Stimulated activated memory B cell treated with anti-CD40 and anti-IgM and Interleukin-4, amounts not matched to agents 10 μg/mL and 1 μg/mL and 100 μg/mL, for 72 hours (primary cell): ENCODE data around the gene PGAP2.
A peak's percentile ranks its signal among the peaks of the same experiment; 100 is the strongest.
"Not testable (repeated sequence)": the region's sequence is repeated elsewhere in the genome, so short reads cannot be mapped to it uniquely, and the experiment has no call there.

Experiments
- ATAC-seq: fragments of 150-1000 bp; cut with Tn5 transposase; 2 replicates; pipeline ENCODE4 v1.10.0; 2021
- H3K27ac Mint-ChIP-seq: one replicate; pipeline ENCODE4 v1.8.0; 2022; ENCODE audit warnings: mild to moderate bottlenecking, mixed read lengths
- H3K27me3 Mint-ChIP-seq: one replicate; pipeline ENCODE4 v1.8.0; 2022; ENCODE audit warnings: mixed read lengths
- H3K36me3 Mint-ChIP-seq: one replicate; pipeline ENCODE4 v1.8.0; 2022; ENCODE audit warnings: mixed read lengths
- H3K4me1 Mint-ChIP-seq: one replicate; pipeline ENCODE4 v1.8.0; 2022; ENCODE audit warnings: mixed read lengths
- H3K4me3 Mint-ChIP-seq: one replicate; pipeline ENCODE4 v1.8.0; 2022; ENCODE audit warnings: mild to moderate bottlenecking, moderate library complexity, mixed read lengths
- H3K9me3 Mint-ChIP-seq: one replicate; pipeline ENCODE4 v1.8.0; 2022; ENCODE audit warnings: mixed read lengths

PGAP2 gene

DNA sequence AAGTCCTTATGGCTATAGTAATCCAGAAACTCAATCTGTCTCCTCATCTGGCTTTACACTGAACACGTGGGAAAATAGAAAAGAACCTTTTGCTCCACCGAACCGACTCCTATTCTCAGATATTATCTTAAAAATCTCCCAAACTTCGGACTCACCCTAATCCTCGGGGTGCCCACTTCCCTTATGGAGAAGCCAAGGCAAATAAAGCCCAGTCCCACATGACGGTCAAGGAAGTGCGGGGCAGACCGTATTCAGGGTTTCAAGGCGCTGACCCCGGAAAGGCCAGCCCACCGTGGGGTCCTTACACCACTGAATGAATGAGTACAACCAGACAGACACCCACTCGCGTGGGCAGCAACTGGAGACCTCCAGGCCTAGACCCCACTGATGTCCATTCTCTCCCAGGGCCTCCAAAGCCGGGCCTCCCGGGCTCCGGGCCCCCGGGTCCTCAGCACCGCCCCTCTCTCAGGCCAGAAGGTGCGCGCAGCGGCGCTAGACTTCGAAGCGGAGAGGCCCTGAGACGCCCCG lies 11.5 kb upstream of the PGAP2 start:
- Mint-ChIP-seq H3K27ac (peak overlapping the region; percentile 89), H3K27me3 (no peaks in the 10 kb centered on the region), H3K36me3 (peaks cover 16% of the 10 kb centered on the region), H3K9me3 (no peaks in the 10 kb centered on the region), H3K4me1 (peaks cover 32% of the 10 kb centered on the region), H3K4me3 (peak overlapping the region; percentile 88)
- ATAC-seq: peak; percentile 57

DNA sequence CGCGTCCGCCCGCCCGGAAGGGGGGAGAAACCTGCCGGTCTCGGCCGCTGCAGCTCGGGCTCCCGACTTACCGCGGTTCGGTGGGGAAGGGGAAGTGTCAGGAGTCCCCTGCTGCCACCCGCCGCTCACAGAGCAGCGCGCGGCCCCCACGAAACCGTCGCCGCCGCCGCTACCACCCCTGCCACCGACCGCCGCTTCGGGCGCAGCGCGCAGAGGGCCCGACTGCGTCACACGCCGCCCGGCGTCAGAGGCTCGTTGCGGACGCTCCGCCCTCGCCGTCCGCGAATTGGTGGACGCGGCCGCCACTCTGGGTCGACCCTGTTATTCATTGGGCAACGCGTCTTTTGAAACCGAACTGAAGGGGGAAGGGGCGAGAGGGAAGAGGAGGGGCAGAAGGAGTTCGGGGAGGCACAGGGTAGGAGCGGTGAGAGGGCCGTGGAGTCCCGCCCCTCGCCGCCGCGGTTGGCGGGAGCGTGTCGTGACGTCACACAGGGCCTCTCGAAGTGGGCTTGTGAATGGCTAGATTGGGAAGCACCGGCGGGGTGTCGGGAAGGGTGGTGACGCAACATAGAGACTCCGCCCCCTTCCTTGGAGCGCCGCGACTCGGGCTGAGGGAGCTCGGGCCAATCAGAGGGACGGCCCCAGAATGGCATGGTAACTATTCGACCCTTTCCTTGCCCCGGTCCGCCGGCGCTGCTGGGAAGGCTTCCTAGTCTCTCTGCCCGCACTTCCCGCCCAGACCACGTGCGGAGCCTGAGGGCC lies 10.8 kb upstream of the PGAP2 start, which contains the start of gene NUP98:
NUP98 (minus strand) TSS at position 226 of the 762 bp plus-strand sequence. CDS start 15,437 bp downstream, outside the sequence.
- ATAC-seq: peak; percentile 98
- H3K36me3 Mint-ChIP-seq: peaks cover 12% of the 10 kb centered on the region

DNA sequence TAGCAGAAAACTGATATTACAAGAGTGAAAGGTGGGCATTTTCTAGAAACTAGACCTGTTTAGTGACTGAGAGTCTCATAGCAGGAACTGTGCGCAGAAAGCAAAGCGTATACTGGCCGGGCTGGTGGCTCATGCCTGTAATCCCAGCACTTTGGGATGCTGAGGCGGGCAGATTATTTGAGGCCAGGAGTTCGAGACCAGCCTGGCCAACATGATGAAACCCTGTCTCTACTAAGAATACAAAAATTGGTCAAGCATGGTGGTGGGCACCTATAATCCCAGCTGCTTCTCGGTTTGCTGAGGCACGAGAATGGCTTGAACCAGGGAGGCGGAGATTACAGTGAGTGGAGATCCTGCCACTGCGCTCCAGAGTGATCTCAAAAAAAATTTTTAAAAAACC lies 9.2 kb upstream of the PGAP2 start:
- no peaks in the 10 kb centered on the region for H3K27me3 Mint-ChIP-seq
- peak overlapping the region; percentile 88 for H3K4me3 Mint-ChIP-seq
- H3K27ac Mint-ChIP-seq: peak overlapping the region; percentile 89
- H3K9me3 Mint-ChIP-seq: no peaks in the 10 kb centered on the region
- H3K4me1 Mint-ChIP-seq: peaks cover 32% of the 10 kb centered on the region
- H3K36me3 Mint-ChIP-seq: peaks cover 5% of the 10 kb centered on the region
- ATAC-seq: no peak

More for the DNA sequence above, 10.8 kb upstream of the PGAP2 start, which contains the start of gene NUP98:
- Mint-ChIP-seq H3K4me1 (peaks cover 32% of the 10 kb centered on the region), H3K27ac (peak within 1 kb of the TSS; percentile 89), H3K9me3 (no peaks in the 10 kb centered on the region), H3K27me3 (no peaks in the 10 kb centered on the region), H3K4me3 (peak within 1 kb of the TSS; percentile 88)

DNA sequence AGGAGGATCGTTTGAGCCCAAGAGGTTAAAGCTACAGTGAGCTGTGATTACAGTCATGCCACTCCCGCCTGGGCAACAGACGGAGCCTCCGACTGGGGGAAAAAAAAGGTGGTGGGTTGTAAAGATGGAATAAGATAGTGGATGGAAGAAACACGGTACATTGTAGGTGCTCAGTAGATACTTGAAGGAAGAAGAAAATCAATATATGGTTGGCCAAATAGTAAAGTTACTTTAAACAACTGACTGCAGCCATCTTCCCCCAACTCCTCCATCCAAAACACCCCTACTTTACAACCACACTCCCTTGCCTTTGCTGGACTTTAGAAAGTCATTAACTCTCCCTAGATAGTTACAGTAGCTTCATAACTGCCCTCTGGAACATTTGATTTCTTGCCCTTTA lies 8.5 kb upstream of the PGAP2 start:
- Mint-ChIP-seq H3K9me3 (no peaks in the 10 kb centered on the region), H3K4me3 (no peak overlapping the region), H3K27me3 (no peaks in the 10 kb centered on the region), H3K36me3 (no peaks in the 10 kb centered on the region), H3K4me1 (peaks cover 25% of the 10 kb centered on the region), H3K27ac (no peak overlapping the region)
- no peak for ATAC-seq

DNA sequence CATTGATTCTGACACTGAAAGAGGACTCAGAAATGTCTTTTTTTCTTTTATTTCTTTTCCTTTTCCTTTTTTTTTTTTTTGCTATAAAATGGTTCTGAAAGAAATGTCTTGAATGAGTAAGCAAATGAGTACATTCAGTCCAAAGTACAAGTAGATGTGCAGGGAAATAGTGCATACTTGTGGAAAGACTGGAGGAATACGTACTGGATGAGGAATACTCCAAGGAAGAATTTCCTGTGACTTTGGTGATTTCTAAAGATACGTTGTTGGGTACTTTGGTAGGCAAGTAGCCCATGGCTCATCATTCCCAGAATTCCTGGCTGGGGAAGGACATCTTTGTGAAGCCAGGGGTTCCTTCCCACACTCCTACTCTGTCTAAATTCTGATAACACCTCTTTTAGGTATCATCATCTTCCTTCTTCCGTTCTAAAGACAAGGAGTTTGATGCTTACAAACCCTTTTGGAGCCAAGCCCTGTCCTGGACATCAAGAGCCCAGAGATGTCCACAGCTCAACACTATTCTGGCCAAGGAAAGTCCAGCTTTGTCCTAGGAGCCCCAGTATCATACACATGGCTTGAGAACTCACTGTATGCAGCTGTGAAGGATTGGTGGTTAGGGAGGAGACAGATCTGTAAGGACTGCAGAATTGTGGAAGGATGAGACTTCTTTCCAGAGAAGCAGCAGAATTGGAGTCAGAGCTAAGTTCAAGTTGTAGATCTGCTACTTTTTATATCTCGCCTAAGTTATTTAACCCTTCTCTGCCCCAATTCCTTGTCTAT lies 6.2 kb upstream of the PGAP2 start:
- H3K4me1 Mint-ChIP-seq: peaks cover 5% of the 10 kb centered on the region
- no peaks in the 10 kb centered on the region for H3K27me3 Mint-ChIP-seq
- H3K9me3 Mint-ChIP-seq: no peaks in the 10 kb centered on the region
- no peak for ATAC-seq
- H3K4me3 Mint-ChIP-seq: no peak overlapping the region
- no peaks in the 10 kb centered on the region for H3K36me3 Mint-ChIP-seq
- H3K27ac Mint-ChIP-seq: no peak overlapping the region

DNA sequence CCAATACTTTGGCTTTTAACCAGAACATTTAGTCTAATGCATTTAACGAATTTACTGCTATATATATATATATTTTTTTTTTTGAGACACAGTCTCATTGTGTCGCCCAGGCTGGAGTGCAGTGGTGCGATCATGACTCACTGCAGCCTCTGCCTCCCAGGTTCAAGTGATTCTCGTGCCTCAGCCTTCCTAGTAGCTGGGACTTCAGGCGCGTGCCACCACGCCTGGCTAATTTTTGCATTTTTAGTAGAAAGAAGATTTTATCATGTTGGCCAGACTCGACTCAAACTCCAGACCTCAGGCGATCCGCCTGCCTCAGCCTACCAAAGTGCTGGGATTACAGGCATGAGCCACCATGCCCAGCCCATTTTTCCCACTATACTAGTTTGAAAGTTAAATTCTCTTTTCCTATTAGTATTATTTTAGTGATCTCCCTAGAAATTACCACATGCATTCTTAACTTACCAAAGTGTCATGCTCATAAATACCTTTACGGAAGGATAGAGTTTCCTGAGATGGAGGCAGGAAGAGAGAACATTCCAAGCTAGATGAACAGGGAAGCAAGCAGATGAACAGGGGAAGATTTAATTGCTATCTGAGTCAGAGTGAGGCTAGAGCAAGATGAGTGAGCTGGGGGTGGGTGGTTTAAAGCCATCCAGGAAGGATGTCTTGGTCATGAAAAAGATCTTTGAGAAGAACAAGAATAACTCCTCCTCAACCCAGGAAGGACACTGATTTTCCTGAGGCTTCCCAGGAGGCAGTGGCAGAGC lies 4.4 kb upstream of the PGAP2 start:
- H3K27me3 Mint-ChIP-seq: no peaks in the 10 kb centered on the region
- H3K9me3 Mint-ChIP-seq: no peaks in the 10 kb centered on the region
- H3K4me3 Mint-ChIP-seq: no peak overlapping the region
- peak overlapping the region; percentile 27 for H3K27ac Mint-ChIP-seq
- H3K36me3 Mint-ChIP-seq: no peaks in the 10 kb centered on the region
- ATAC-seq: no peak
- peaks cover 13% of the 10 kb centered on the region for H3K4me1 Mint-ChIP-seq

DNA sequence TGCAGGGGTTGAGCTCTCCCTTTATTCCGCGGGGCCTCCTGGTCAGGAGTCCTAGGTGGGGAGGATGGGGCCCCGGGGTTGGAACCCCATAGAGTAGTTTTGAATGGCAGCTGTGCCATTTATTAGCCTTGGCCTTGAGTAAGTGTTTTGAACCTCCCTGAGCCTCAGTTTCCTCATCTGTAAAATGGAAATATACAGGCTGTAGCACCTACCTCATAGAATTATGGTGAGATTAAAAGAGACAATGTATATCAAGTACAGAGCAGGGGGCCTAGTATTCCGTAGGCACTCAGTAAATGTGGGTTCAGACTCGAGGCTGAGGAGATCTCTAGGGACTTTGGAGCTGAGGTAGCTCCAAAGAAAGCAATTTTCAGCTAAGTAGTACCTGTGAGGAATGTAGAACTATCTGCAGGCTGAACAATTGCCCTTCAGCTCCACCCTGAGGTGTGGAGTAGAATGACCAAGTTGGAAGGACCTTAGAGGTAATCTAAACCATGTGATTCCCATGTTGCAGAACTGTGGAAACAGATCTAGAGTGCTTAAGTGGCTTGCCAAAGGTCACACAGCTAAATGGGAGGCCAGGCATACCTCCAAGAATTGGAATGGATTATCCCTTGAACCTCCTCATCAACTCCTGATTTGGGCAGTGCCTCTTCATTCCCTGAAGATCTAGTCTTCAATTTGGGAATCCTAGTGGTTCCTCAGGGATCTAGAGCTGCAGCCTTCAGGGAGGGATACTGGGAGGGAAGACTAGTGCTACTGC lies 682 bp downstream of the PGAP2 start:
- no peaks in the 10 kb centered on the region for H3K9me3 Mint-ChIP-seq
- H3K27ac Mint-ChIP-seq: peak overlapping the region; percentile 82
- ATAC-seq: peak; percentile 88
- no peaks in the 10 kb centered on the region for H3K27me3 Mint-ChIP-seq
- peaks cover 21% of the 10 kb centered on the region for H3K4me1 Mint-ChIP-seq
- H3K4me3 Mint-ChIP-seq: peak overlapping the region; percentile 97
- H3K36me3 Mint-ChIP-seq: no peaks in the 10 kb centered on the region

DNA sequence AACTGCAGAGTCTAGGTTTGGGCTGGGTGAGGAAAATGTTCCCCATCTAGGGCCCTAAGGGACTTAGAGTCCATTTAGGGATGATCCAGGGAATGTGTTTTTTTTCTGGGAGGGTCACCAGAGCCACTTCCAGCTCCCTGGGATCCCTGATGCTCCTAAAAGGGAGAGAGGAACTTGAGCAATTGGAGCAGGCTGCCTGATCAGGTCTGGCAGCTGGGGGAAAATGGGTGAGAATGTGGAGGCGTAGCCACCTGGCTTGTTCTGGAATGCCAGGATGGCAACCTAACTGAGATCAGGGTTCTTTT lies 1.2 kb downstream of the PGAP2 start:
- no peak for ATAC-seq
- H3K27me3 Mint-ChIP-seq: no peaks in the 10 kb centered on the region
- no peak overlapping the region for H3K4me3 Mint-ChIP-seq
- H3K4me1 Mint-ChIP-seq: peaks cover 21% of the 10 kb centered on the region
- no peaks in the 10 kb centered on the region for H3K9me3 Mint-ChIP-seq
- no peak overlapping the region for H3K27ac Mint-ChIP-seq
- H3K36me3 Mint-ChIP-seq: peaks cover 2% of the 10 kb centered on the region

DNA sequence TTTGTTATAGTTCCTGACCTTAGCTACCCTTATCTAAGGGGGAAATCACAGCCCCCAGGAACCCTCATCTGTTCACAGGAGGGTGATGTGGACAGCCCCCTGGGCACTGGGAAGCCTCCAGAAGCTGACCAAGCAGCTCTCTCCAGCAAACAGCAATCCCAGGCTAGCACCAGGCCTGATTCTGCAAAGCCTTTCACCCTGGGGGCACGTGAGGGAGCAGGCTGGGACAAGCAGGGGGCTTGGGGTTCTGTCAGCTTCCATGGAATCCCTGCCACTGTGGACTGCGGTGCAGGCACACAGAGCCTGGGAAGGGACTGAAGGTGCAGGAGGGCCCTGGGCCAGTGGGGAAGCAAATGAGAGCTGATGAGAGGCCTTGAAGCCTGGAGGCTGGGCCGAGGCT lies 2.1 kb downstream of the PGAP2 start:
- peak overlapping the region; percentile 9 for H3K27ac Mint-ChIP-seq
- H3K4me1 Mint-ChIP-seq: peaks cover 21% of the 10 kb centered on the region
- no peak for ATAC-seq
- no peaks in the 10 kb centered on the region for H3K9me3 Mint-ChIP-seq
- no peak overlapping the region for H3K4me3 Mint-ChIP-seq
- peaks cover 6% of the 10 kb centered on the region for H3K36me3 Mint-ChIP-seq
- no peaks in the 10 kb centered on the region for H3K27me3 Mint-ChIP-seq

DNA sequence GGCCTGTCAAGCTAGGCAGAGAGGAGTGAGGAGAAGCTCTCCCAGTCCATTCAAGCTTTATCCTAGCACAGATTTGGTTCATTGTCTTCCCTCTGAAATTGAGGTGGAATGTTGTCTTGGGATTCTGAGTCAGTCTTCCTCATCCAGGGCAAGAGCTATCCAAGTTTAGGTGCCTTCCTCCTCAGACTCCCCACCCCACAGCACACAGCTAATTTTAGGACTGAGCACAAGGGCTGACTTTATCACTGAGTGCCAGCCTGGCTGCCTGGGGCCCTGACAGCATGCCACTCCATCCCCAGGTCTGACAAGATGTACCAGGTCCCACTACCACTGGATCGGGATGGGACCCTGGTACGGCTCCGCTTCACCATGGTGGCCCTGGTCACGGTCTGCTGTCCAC lies 2.6 kb downstream of the PGAP2 start:
- H3K27me3 Mint-ChIP-seq: no peaks in the 10 kb centered on the region
- no peak for ATAC-seq
- no peaks in the 10 kb centered on the region for H3K9me3 Mint-ChIP-seq
- no peak overlapping the region for H3K27ac Mint-ChIP-seq
- H3K36me3 Mint-ChIP-seq: peaks cover 6% of the 10 kb centered on the region
- peaks cover 21% of the 10 kb centered on the region for H3K4me1 Mint-ChIP-seq
- no peak overlapping the region for H3K4me3 Mint-ChIP-seq

DNA sequence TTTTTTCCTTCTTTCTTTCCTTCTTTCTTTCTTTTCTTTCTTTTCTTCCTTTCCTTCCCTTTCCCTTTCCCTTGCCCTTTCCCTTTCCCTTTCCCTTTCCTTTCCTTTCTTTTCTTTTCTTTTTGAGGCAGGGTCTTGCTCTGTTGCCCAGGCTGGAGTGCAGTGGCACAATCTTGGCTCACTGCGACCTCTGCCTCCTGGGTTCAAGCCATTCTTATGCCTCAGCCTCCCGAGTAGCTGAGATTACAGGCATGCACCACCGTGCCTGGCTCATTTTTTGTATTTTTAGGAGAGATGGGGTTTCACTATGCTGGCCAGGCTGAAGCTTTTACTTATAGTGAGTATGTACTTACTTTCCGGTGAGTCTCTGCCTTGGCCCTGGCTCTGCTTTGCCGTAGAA lies 6.5 kb downstream of the PGAP2 start:
- Mint-ChIP-seq H3K36me3 (peaks cover 12% of the 10 kb centered on the region), H3K27ac (peak overlapping the region; percentile 33)
- not testable (repeated sequence) for H3K4me1 Mint-ChIP-seq, H3K9me3 Mint-ChIP-seq, H3K4me3 Mint-ChIP-seq, H3K27me3 Mint-ChIP-seq, ATAC-seq

DNA sequence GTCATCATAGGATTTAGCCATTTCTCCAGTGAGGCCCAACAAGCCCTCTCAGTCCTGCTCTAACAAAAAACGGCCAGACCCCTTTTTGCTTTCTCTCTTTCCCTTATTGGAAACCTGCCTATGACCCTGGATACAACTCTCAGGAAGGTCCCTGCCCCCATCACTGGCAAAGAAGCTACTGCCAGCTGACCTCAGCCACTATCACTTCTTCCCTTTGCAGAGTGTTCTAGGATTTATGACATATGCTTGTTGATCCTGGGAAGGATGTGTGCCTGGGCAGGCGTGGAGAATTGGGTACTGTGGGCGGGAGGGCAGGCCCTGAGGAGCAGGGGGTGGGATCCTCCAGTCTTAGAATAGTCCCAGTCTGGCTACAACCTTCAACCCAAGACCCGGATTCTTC lies 7.5 kb downstream of the PGAP2 start:
- Mint-ChIP-seq H3K4me1 (no peaks in the 10 kb centered on the region), H3K9me3 (no peaks in the 10 kb centered on the region), H3K4me3 (no peak overlapping the region), H3K36me3 (peaks cover 12% of the 10 kb centered on the region), H3K27me3 (no peaks in the 10 kb centered on the region), H3K27ac (no peak overlapping the region)
- ATAC-seq: no peak

DNA sequence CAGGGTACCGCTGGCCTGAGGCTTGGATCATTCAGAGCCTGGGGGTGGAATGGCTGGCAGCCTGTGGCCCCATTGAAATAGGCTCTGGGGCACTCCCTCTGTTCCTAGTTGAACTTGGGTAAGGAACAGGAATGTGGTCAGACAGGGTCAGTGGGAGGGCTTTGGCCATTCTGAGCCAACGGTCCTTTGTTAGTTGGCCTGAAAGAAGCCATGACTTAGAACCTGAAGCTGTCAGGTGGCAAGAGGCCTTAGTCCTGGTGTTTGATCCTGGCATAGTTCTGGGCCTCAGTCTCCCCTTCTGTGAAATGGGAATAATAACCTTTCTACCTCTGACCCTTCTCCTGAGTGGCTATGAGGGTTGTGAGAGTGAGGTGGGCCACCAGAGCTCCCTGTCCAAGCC lies 8.3 kb downstream of the PGAP2 start:
- H3K27ac Mint-ChIP-seq: no peak overlapping the region
- H3K36me3 Mint-ChIP-seq: peaks cover 12% of the 10 kb centered on the region
- no peak overlapping the region for H3K4me3 Mint-ChIP-seq
- H3K9me3 Mint-ChIP-seq: no peaks in the 10 kb centered on the region
- ATAC-seq: no peak
- H3K27me3 Mint-ChIP-seq: no peaks in the 10 kb centered on the region
- H3K4me1 Mint-ChIP-seq: no peaks in the 10 kb centered on the region

DNA sequence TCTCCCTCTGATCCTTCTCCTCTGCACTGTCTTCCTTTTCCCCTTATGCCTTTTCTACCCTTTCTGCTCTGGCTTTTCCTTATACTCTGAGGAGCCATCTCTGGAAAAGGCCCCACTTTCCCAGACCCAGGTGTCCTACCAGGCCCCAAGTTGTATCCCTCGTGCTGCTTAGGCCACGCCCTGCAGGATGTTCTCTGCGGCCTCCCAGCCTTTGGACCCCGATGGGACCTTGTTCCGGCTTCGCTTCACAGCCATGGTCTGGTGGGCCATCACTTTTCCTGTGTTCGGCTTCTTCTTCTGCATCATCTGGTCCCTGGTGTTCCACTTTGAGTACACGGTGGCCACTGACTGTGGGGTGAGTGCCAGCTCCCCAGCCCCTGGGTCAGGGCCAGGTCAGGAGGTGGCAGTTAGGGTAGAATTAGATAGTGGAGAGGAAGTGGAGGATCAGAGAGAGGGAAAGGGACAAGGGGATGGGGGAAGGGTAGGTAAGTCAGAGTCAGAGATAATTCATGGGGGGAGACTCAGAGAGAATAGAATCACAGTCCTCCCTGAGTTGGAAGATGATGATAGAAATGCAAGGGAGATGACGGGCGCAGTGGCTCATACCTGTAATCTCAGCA lies 8.9 kb downstream of the PGAP2 start:
- Mint-ChIP-seq H3K36me3 (peaks cover 12% of the 10 kb centered on the region), H3K4me1 (no peaks in the 10 kb centered on the region), H3K27me3 (no peaks in the 10 kb centered on the region), H3K9me3 (no peaks in the 10 kb centered on the region), H3K4me3 (no peak overlapping the region), H3K27ac (no peak overlapping the region)
- no peak for ATAC-seq
